Measurements from ENCODE around the gene AK5. TPM values are rescaled to one million over a fixed set of nuclear protein-coding genes. Genes with fewer than 3 reads are reported as not detected.
"Not testable (repeated sequence)": the region's sequence is repeated elsewhere in the genome, so short reads cannot be mapped to it uniquely, and the experiment has no call there.

AK5 gene
- total RNA-seq, 2 donors from 2014 or later = 3.1 to 20.8 TPM

DNA sequence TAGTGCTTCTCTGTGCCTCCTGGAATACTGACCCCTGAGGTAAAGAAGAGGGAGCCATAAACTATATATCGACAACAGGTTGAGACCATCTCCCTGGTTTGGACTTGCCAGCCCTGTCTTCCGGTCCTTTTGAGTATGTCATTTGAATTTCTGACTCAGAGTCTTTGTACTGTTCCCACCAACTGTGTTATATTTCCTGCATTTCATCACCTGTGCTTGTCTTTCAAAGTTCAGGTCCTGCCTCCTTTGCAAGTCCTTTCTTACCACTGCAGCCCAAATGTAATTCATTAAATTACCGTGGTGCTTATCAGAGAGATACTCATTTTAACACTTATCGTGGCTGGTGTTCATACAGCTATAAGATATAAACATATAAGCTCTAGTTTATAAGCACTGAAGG is 10.7 kb downstream of the AK5 start:
- DNase-seq (ENCODE audit: low spot score) = no peak
- no peak overlapping the region for H3K4me3 ChIP-seq
- no peaks in the 10 kb centered on the region for H3K36me3 ChIP-seq
- H3K27me3 ChIP-seq (replicated peaks; ENCODE audit: insufficient read depth) = no peaks in the 10 kb centered on the region
- no peaks in the 10 kb centered on the region for H3K4me1 ChIP-seq (replicated peaks)
- intact Hi-C loops (cut with DNase I) = no loop called here
- H3K9me3 ChIP-seq = no peaks in the 10 kb centered on the region
- TF ChIP-seq, protein P1, sequence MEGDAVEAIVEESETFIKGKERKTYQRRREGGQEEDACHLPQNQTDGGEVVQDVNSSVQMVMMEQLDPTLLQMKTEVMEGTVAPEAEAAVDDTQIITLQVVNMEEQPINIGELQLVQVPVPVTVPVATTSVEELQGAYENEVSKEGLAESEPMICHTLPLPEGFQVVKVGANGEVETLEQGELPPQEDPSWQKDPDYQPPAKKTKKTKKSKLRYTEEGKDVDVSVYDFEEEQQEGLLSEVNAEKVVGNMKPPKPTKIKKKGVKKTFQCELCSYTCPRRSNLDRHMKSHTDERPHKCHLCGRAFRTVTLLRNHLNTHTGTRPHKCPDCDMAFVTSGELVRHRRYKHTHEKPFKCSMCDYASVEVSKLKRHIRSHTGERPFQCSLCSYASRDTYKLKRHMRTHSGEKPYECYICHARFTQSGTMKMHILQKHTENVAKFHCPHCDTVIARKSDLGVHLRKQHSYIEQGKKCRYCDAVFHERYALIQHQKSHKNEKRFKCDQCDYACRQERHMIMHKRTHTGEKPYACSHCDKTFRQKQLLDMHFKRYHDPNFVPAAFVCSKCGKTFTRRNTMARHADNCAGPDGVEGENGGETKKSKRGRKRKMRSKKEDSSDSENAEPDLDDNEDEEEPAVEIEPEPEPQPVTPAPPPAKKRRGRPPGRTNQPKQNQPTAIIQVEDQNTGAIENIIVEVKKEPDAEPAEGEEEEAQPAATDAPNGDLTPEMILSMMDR (IDR thresholded peaks at IDR 0.05) = no peak
- TF ChIP-seq POLR2A (IDR thresholded peaks at IDR 0.05) = no peak
- TF ChIP-seq POLR2AphosphoS5 (IDR thresholded peaks at IDR 0.05) = no peak
- no peak overlapping the region for H3K27ac ChIP-seq
- 92% methylated on average over 4 of the region's 4 CpGs for WGBS

DNA sequence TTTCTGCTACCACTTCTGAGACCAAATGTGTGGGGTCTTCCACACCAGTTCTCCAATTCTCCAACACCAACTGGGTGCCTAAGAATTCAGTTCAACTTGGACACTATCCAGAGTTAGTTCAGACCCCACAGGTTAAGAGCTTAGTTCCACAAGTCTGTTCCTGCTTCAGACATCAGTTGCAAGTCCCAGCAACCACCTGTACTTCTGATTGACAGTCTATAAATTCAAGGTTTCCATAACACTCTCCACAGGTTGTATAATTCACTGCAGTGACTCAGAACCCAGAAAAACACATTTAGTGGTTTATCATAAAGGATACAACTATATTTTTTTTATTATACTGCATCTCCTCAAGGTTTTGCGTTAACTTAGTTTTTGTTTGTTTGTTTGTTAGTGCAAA is 18.7 kb downstream of the AK5 start:
- no peak overlapping the region for H3K4me3 ChIP-seq
- no peaks in the 10 kb centered on the region for H3K36me3 ChIP-seq
- 76% methylated on average over 1 of the region's 1 CpG for WGBS
- no peaks in the 10 kb centered on the region for H3K27me3 ChIP-seq (replicated peaks; ENCODE audit: insufficient read depth)
- no peaks in the 10 kb centered on the region for H3K4me1 ChIP-seq (replicated peaks)
- no peak for TF ChIP-seq POLR2AphosphoS5 (IDR thresholded peaks at IDR 0.05)
- TF ChIP-seq POLR2A (IDR thresholded peaks at IDR 0.05) = no peak
- TF ChIP-seq, protein P1 (IDR thresholded peaks at IDR 0.05) = no peak
- no peak overlapping the region for H3K27ac ChIP-seq
- H3K9me3 ChIP-seq = no peaks in the 10 kb centered on the region
- DNase-seq (ENCODE audit: low spot score) = no peak
- intact Hi-C loops (cut with DNase I) = no loop called here

DNA sequence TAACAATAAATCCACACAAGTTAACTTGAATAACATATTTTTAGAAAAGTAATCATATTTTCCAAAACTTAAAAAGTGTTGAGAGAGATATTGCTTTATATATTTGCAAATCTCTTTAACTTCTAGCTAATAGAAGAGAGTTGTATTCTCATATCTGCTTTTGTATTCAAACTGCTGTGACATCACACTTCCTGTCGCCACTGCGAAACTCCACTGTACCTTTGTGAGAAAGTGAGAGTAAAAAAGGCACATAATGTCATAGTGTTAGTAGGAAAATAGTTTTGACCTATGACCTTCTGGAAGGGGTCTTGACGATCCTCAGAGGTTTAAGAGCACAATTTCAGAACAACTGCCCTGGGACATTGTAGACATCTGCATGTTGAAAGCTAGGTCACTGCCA is 21.6 kb downstream of the AK5 start:
- no peak overlapping the region for H3K4me3 ChIP-seq
- H3K36me3 ChIP-seq = no peaks in the 10 kb centered on the region
- DNase-seq (ENCODE audit: low spot score) = no peak
- TF ChIP-seq, protein P1 (IDR thresholded peaks at IDR 0.05) = no peak
- TF ChIP-seq POLR2AphosphoS5 (IDR thresholded peaks at IDR 0.05) = no peak
- TF ChIP-seq POLR2A (IDR thresholded peaks at IDR 0.05) = no peak
- no peak overlapping the region for H3K27ac ChIP-seq
- no peaks in the 10 kb centered on the region for H3K27me3 ChIP-seq (replicated peaks; ENCODE audit: insufficient read depth)
- 59% methylated on average over 3 of the region's 3 CpGs for WGBS
- no peaks in the 10 kb centered on the region for H3K9me3 ChIP-seq
- no peaks in the 10 kb centered on the region for H3K4me1 ChIP-seq (replicated peaks)
- intact Hi-C loops (cut with DNase I) = no loop called here

DNA sequence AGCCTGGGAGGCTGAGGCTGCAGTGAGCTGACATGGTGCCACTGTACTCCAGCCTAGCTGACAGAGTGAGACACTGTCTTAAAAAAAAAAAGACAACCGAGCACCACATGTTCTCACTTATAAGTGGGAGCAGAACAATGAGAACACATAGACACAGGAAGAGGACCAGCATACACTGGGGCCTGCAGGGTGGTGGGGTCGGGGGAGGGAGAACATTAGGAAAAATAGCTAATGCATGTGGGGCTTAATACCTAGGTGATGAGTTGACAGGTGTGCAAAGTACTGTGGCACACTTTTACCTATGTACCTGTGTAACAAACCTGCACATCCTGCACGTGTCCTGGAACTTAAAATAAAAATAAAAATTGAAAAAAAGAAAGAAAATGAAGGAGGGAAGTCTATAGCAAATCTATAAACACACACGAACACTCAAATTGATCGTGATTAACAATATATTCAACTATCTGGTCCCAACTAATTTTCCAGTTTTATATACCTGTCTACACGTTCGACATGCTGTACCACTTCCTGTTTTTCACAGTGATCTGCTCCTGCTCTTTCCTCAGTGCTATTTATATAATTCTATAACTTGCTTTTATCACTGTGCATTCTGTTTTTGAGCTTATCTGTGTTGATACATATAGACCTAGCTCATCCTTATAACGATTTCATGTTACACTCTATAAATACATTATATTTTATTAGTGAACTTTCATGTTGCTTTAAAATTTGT is 27.2 kb downstream of the AK5 start:
- Histone ChIP-seq H3K4me1 (replicated peaks) (no peaks in the 10 kb centered on the region), H3K4me3 (no peak overlapping the region), H3K27me3 (replicated peaks; ENCODE audit: insufficient read depth) (no peaks in the 10 kb centered on the region), H3K9me3 (no peaks in the 10 kb centered on the region), H3K36me3 (no peaks in the 10 kb centered on the region), H3K27ac (no peak overlapping the region)
- intact Hi-C loops (cut with DNase I) = no loop called here
- 50% methylated on average over 8 of the region's 8 CpGs for WGBS
- DNase-seq (ENCODE audit: low spot score) = no peak
- TF ChIP-seq, protein P1 (IDR thresholded peaks at IDR 0.05) = no peak
- TF ChIP-seq POLR2A (IDR thresholded peaks at IDR 0.05) (no peak), POLR2AphosphoS5 (IDR thresholded peaks at IDR 0.05) (no peak)

DNA sequence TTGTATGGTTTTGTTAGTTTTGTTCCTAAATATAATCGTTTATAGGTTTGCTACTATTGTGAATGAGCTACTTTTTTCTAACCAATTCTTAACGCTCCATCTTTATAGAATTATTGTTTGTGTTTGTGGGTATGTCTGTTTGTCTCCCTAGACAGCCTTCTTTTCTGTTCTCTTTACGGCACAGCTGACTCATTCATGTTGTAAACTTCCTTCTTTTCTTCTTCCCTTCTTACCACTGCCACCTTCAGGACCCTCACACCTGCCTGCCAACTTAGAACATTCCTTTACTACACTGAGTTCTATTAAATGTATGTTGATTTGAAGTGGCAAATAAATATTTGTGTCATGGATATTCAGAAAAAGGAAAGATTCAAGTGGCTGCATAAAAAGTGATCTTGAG is 29.1 kb downstream of the AK5 start:
- TF ChIP-seq, protein P1 (IDR thresholded peaks at IDR 0.05) = no peak
- TF ChIP-seq POLR2AphosphoS5 (IDR thresholded peaks at IDR 0.05) = no peak
- TF ChIP-seq POLR2A (IDR thresholded peaks at IDR 0.05) = no peak
- DNase-seq (ENCODE audit: low spot score) = no peak
- Histone ChIP-seq H3K36me3 (no peaks in the 10 kb centered on the region), H3K27me3 (replicated peaks; ENCODE audit: insufficient read depth) (no peaks in the 10 kb centered on the region), H3K9me3 (no peaks in the 10 kb centered on the region), H3K4me1 (replicated peaks) (no peaks in the 10 kb centered on the region), H3K4me3 (no peak overlapping the region), H3K27ac (no peak overlapping the region)
- WGBS = 47% methylated on average over 3 of the region's 3 CpGs
- intact Hi-C loops (cut with DNase I) = no loop called here

DNA sequence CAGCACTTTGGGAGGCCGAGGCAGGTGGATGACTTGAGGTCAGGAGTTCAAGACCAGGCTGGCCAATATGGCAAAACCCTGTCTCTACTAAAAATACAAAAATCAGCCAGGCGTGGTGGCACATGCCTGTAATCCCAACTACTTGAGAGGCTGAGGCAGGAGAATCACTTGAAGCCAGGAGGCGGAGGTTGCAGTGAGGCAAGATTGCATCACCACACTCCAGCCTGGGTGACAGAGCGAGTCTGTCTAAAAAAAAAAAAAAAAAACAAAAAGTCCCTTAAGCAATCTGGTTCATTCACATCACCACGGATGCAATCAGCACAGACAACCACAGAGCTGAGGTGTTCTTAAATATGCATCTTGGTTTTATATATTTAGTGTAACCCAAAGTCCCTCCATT is 30.5 kb downstream of the AK5 start:
- H3K36me3 ChIP-seq; H3K4me3 ChIP-seq; intact Hi-C loops (cut with DNase I); H3K9me3 ChIP-seq; DNase-seq (ENCODE audit: low spot score); H3K27ac ChIP-seq; H3K4me1 ChIP-seq (replicated peaks); H3K27me3 ChIP-seq (replicated peaks; ENCODE audit: insufficient read depth): not testable (repeated sequence)
- WGBS = 88% methylated on average over 5 of the region's 5 CpGs

All from prostate gland (tissue), 2 donors.